HL-60 (cell line): ENCODE results near the gene ATAD3C.

Source experiments
- POLR2AphosphoS5 ChIP-seq: IDR thresholded peaks from 2 replicates; pipeline ENCODE4 v1.6.1; 2012; ENCODE audit warnings: low read depth
- REST ChIP-seq: IDR thresholded peaks from 2 replicates; pipeline ENCODE4 v1.6.1; 2012; ENCODE audit warnings: low read depth; ENCODE audit not compliant: insufficient replicate concordance
- TF ChIP-seq, protein P1 (sequence below): IDR thresholded peaks from one replicate; pipeline ENCODE4 v1.5.1; 2011; ENCODE audit warnings: low read length, control low read depth, inconsistent platforms; ENCODE audit not compliant: insufficient read depth

DNA sequence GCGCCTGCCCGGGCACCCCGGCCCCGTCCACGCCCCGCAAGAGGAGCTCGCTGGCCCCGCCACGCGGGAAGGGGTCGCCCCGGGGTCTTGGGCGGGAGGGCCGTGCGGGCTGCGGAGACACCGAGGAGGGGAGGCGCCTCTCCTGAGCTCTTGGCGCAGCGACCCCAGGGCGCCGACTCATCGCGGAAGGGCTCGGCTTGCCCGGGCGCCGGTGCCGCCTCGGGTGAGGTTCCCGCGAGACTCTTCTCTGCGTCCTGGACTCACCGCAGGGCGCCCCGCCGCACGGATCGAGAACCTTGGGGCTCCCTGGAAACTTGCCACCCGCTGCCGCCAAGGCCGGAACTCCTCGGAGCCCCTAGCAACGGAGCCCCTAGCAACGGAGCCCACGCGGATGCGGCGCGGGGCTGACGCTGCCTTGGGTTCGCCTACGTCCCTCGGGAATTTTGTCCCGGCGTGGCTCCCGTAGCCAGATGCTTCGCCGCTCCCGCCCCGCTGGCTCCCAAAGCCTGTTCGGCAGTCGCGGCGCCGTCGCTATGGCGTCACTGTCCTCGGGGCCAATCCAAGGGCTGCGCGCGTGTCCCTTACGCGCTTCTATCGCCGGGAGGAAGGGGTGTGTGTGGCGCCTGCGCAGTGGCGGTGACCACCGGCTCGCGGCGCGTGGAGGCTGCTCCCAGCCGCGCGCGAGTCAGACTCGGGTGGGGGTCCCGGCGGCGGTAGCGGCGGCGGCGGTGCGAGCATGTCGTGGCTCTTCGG is 62.2 kb downstream of the ATAD3C start, which contains the start of gene ATAD3A:
- TF ChIP-seq, protein P1, sequence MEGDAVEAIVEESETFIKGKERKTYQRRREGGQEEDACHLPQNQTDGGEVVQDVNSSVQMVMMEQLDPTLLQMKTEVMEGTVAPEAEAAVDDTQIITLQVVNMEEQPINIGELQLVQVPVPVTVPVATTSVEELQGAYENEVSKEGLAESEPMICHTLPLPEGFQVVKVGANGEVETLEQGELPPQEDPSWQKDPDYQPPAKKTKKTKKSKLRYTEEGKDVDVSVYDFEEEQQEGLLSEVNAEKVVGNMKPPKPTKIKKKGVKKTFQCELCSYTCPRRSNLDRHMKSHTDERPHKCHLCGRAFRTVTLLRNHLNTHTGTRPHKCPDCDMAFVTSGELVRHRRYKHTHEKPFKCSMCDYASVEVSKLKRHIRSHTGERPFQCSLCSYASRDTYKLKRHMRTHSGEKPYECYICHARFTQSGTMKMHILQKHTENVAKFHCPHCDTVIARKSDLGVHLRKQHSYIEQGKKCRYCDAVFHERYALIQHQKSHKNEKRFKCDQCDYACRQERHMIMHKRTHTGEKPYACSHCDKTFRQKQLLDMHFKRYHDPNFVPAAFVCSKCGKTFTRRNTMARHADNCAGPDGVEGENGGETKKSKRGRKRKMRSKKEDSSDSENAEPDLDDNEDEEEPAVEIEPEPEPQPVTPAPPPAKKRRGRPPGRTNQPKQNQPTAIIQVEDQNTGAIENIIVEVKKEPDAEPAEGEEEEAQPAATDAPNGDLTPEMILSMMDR: no peak
- TF ChIP-seq REST (no peak), POLR2AphosphoS5 (peak; percentile 82)
